AG09309 (cell line): Measurements from ENCODE around the gene CTNND2.

Experiments
- DNase-seq: peaks from one replicate; pipeline ENCODE4 v3.0.0-alpha.2; 2010; ENCODE audit warnings: low read depth
- H3K4me3 ChIP-seq: 2 replicates; pipeline ENCODE4 v1.5.1; 2011; ENCODE audit warnings: mild to moderate bottlenecking, low read depth, low read length, moderate library complexity; ENCODE audit not compliant: control insufficient read depth
- CTCF ChIP-seq: IDR thresholded peaks from 2 replicates; pipeline ENCODE4 v1.5.1; 2011; ENCODE audit warnings: mild to moderate bottlenecking, low read depth, low read length, inconsistent platforms; ENCODE audit not compliant: insufficient read depth, control insufficient read depth; ENCODE audit errors: missing control alignments

CTNND2 gene

GRCh38 chr5:11146171-11146570 lies 758.1 kb downstream of the CTNND2 start:
- H3K4me3 ChIP-seq = no peak overlapping the region
- no peak for TF ChIP-seq CTCF
- DNase-seq = no peak

GRCh38 chr5:11143456-11144267 lies 760.6 kb downstream of the CTNND2 start:
- no peak overlapping the region for H3K4me3 ChIP-seq
- TF ChIP-seq CTCF = no peak
- no peak for DNase-seq

- H3K4me3 ChIP-seq = no peak overlapping the region
- DNase-seq = no peak
- TF ChIP-seq CTCF = no peak
Measured at GRCh38 chr5:11139217-11139865, 764.9 kb downstream of the CTNND2 start.

- no peak for DNase-seq
- no peak overlapping the region for H3K4me3 ChIP-seq
- TF ChIP-seq CTCF = no peak
Measured at GRCh38 chr5:11130131-11130530, 774.1 kb downstream of the CTNND2 start.

GRCh38 chr5:11128021-11128420 lies 776.2 kb downstream of the CTNND2 start:
- no peak overlapping the region for H3K4me3 ChIP-seq
- TF ChIP-seq CTCF = no peak
- DNase-seq = no peak

- no peak for DNase-seq
- TF ChIP-seq CTCF = no peak
Measured at GRCh38 chr5:11126844-11127243, 777.4 kb downstream of the CTNND2 start.

More at GRCh38 chr5:11126844-11127243, 777.4 kb downstream of the CTNND2 start:
- no peak overlapping the region for H3K4me3 ChIP-seq
